ENCODE data around the gene GPC6.

GPC6 gene

DNA sequence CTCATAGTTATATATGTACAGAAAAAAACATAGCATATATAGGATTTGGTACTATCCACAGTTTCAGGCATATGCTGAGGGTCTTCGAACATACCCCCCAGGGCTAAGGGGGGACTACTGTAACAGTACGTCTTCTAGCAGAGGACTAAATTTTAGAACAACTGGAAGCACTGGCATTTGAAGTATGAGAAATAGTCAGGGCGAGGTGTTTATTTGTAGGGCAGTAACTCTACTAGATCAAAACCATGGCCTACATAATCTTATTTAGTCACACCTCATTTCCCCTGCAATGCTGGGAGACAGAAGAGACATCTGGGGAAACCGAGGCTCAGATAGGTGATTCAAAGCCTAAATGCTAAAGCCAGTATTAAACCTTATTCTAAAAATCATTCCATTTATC lies 1007.2 kb downstream of the GPC6 start:
- DNase-seq = no peak

DNA sequence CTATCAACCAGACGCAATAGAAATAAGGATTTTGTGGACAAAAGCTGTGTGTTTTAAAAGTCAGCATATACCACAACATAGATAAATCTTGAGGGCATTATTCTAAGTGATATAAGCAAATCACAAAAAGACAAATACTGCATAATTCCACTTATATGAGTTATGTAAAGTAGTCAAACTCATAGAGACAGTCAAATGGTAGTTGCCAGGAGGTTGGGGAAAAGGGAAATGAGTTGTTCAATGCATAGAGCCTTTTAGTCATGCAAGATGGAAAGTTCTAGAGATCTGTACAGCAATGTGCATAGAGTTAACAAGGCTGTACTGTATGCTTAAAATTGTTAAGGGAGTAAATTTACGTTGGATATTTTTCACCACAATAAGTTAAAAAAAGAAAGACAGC lies 1008.1 kb downstream of the GPC6 start:
- peak; percentile 6 for DNase-seq

DNA sequence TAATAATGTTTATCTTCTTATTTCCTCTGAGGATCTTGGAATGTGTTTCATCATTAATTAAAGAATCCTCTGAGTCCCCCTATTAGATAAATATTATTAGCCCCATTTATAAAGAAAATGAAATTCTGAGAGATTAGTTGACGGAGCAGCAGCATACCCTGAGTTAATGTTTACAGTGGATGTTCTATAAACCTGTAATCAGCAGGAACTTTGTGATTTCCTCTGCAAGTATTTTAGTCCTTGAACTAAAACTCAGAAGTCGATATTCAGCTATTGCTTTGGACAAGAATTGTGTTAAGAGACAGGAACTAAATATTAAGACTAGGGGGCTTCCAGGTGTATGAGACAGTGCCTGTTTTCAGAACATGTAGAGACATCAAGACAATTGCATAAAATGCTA lies 1009.5 kb downstream of the GPC6 start:
- DNase-seq = no peak

DNA sequence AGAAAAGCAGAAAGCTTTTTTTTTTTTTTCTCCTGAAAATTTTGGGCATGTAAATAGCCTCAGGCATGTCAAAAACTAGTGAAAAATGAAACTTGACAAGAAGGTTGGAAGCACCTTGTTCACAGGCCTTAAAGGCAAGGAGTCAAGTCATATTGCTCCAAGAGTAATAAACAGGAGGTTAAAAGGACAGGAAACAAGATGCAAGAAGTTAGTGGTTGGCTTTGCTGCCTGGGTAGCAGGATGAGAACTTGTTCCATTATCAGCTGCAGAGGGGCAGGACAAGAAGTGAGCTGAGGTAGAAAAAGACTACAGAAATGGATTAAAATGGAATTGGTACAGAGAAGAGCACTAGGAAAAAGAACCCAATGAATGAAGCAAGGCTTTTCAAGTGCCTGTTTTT lies 1010.3 kb downstream of the GPC6 start:
- DNase-seq = no peak

DNA sequence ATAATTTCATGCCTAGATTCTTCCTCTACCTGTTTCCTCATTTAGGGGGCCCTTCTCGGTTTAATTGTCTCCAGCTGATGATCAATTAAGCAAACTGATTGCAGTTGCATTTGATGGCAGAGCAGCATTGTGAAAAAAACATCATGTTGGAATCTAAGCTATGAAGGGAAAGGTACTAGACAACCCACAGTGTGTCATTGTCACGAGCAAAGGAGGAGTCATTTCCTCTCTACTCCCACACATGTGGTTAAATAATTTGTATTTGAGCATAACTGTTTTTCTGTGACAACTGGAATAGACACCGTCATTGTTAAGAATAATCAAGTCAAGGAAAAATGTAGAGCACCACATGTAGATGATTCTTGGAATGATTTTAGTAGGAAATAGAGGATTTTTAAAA lies 1012.5 kb downstream of the GPC6 start:
- peak; percentile 85 for DNase-seq

DNA sequence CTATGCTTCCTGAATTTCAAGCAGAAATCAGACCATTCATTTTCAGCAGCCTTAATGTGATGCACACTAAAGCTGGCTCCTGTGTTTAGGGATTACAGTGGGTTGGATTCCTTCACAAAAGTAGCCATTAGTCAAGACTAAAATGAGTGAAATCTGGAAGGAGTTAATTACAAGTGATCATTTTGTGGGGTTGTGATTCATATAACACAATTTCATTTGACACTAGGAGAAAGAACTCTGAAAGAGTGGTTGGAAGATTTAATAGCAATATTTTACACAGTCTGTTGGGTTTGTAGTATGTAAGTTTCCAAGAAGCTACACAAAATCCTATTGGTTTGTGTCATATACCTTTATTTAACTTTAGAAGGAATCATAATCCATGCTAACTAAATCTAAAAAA lies 1015.9 kb downstream of the GPC6 start:
- DNase-seq = no peak

DNA sequence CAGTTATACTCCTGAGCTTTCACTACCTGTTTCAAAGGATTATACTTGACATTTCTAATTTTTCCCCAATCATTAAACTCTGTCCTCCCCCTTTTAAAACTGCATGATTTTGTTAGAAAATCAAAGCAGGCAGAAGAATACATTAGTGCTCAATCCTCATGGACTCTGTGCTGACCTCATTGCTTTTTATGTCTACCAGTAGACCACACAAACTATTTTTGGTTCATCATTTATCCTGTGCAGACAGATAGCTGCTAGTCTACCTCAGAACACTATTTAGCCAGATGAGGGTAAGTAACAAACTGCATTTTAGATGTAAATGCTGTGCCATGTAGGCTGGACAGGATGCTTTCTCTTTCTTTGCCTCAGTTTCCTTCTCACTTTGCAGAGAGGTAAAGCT lies 1016.9 kb downstream of the GPC6 start:
- DNase-seq = no peak

DNA sequence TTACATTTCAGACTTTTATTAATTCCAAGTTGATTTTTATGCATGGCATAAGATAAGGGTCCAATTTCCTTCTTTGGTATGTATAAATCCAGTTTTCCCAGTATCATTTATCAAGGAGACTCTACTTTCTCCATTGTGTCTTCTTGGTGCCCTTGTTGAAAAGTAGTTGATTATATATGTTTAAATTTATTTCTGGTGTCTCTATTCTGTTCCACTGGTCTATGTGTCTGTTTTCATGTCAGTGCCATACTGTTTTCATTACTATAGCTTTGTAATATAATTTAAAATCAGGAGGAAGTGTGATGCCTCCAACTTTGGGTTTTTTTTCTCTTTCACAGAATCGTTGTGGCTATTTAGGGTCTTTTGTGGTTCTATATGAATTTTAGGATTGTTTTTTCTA lies 1019.9 kb downstream of the GPC6 start:
- DNase-seq = no peak

DNA sequence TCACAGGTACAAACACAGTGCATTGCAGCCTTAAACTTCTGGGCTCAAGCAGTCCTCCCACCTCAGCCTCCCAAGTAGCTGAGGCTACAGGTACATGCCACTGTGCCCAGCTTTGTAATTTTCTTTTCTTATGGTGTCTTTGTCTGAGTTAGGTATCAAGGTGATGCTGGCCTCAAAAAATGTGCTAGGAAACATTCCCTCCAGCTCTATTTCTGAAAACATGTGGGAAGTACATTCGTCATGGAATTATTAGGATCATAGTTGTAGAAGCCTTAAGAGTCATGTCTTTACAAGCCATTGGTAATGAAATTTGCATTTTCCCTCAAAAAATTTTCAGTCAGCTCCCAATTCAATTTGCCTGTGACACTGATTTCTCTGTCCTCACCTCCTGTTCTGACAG lies 1021.3 kb downstream of the GPC6 start:
- DNase-seq = no peak

DNA sequence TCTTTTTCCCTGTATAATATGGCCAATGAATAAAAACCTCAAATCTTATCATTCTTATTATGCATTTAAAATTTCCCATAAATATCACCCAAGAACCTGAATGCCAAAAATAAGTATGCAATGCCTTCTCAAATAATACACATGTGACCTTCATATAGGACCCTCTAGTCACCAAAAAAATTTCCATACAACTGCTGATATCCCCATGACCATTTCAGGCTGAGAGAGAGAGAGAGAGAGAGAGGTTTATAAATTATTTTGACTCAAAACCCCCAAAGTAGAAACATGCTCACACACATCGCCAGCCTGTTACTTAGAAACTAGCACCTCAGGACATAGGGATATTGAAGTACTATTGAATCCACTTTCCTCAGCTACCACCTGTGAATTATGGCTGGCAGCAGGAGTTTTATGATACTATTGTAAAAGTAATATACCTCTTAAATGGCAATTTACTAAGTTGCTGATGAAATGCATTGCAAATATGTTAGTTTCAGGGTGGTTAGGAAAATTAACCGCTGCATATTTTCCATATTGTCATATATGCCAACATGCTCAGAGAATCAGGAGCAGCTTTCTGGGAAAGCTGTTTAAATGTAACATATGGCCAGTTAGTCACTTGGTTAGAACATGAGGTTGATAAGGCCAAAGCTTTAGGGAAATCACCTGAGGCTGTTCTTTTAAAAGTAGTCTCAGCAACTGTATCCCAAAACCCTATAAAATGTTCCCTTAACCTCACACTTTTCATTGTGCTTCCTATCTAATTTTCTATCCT lies 1022.0 kb downstream of the GPC6 start:
- no peak for DNase-seq

DNA sequence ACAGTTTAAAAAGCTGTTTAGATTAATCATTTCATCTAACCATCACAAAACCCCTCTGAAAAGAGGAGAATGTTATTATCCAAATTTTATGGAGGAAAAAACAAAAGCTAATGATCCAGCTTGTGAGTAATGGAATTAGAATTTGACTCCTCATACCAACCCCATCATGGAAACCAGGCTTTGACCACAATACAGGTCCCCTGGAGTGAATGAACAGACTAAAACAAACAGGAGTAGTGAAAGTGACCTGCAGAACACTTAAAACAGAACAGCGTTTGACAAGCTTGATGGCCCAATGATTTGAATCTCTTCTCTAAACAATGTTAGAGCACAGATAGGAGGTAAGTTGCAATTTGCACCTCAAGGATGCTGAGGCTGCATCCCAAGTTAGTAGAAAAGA lies 1022.9 kb downstream of the GPC6 start:
- DNase-seq = no peak

DNA sequence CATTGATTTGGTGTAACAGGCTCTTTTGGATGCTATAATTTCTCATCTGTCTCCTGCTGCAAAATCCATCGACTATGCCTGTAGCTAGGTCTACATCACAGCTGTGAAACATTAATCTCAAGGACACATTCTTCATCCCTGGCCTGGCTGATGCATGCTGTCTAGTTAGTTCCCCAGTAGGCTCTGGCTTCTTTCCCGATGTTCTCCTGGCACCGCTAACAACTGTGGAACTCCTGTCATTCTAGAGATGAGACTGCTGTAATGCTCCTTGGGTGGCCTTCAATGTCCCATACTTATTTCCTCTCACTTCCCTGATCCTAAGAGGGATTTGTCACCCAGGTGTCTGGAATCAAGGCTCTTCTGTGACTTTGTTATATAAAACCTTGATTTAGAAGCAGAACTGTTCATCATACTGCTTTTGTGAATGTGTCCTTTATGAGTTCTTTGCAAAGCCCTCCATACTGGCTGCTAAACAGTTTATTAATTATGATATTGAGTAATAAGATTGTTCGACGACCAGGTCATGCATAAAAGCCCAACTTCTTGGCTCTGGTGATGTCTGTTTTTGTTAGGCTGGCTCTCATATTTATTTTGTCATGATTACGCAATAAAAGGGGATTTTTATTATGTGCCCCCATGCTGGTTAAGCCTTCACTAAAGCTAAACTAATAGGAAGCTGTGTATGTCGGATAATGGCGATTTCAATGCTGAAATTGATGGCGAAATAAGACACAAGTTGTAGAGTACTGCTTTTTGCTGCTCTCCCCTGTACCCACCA lies 1025.4 kb downstream of the GPC6 start:
- DNase-seq = no peak

DNA sequence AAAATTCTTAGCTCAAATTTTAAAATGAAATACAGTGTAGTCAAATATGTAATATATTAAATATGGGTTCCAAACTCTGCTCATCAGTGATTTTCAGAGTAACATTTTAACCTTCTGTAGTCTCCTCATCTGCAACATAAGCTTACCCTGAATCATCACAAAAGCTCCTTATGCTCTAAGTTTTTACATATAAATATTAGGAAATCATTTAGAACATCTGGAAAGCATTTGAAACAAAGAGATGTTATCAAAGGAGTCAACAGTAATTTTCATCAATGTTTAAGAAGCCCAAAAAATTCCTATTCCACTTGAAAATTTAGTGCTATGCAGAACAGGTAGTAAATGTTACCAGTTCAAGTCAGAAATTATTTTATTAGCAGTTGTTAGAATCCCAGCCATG lies 1028.1 kb downstream of the GPC6 start:
- DNase-seq = no peak

DNA sequence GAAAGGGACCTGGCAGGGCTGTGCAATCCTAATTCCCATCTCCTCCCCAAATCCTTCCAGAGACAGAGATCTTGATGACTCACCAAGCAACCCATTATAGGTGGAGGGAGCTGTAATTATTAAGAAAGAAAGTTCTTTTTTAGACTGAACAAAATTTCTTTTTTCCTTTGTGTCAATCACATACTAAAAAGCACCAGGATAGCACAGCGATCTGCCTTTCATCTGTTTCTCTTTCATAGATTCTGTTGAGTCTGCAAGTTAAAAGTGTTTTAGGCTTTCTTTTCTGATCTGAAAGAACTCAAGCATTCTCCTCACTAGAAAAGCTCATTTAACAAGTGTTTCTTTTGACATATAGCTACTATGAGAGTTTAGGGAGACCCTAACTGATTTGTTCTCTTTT lies 1030.1 kb downstream of the GPC6 start:
- no peak for DNase-seq

DNA sequence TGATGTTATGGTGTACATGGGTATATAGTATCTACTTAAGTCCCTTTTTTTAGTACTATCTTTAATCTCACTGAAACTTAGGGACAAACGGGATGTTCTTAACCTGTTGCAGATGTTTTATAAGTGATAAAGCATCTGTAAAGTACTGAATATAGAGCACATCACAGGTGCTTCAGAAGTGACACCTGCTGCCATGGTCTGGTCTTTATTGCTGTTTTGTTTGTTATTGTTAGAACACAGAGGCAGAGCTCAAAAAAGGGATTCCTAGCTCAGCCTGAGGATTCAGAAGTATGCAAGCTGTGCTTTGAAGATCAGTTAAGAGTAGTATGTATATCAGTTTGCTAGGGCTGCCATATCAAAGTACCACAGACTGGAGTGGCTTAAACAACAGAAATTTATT lies 1033.4 kb downstream of the GPC6 start:
- no peak for DNase-seq

DNA sequence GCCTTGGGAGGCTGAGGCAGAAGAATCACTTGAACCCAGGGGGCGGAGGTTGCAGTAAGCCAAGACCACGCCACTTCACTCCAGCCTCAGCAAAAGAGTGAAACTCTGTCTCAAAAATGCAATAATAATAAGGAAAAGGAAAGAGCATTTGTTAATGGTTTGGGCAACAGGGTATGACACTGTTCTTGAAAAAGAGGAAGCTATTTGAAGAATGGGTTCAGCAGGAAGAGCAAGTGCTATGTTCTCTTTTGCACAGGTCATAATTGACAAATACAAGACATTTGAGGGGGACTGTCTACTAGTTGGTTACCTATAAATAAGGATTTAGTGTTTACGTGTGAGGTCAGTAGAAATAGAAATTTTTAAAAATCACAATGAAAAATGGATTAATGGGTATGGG lies 1034.6 kb downstream of the GPC6 start:
- DNase-seq = peak; percentile 35

DNA sequence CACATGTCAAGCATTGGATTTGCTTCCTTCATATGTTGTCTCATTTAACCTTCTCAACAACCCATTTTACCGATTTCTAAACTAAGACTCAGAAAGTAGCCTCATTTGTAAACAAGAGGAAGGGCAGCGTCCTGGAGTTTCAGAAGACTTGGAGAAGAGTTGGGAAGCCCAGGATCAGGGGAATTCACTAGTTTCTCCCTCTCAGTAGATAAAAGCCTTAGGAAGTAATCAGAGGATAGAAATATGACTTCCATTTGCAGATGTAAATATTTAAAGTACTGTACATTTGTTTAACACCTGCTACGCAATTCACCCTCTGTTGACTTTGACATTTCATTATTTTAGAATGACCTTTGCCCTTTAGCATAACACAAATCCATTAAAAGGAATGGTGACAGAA lies 1036.4 kb downstream of the GPC6 start:
- DNase-seq = no peak

DNA sequence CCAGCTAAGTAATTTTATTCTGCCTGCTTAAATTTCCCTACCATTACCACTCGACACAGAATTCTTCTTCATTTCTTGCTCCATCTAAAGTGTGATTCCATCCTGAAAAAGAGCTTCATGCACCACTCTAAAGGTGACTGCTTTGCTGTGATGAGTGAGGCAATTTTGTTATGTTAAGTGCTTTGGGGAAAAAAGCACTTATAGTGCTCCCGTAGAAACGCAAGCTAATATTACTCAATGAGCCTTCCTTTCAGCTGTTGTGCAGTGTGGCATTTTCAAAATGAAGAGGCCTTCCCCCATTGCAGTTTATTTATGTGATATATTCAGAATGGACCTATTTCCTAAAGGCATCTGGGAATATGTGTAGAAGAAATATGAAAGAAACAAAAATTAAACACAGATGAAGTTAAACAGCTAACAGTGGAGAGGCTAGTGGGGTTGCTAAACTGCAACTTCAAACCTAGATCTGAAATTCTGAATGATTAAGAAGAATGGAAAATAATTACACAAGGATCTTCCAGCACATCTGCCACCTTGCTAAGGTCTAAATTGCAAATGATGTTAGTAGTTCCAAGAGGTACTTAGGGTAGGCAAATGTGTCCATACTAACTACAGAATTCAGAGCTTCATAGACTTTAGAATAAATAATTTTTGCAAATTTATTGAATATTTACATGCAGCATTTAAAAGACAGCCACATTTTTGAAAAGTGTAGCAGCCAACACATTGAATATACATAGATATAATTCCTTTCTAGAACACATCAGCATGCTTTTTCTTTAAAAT lies 1041.2 kb downstream of the GPC6 start:
- DNase-seq = no peak

DNA sequence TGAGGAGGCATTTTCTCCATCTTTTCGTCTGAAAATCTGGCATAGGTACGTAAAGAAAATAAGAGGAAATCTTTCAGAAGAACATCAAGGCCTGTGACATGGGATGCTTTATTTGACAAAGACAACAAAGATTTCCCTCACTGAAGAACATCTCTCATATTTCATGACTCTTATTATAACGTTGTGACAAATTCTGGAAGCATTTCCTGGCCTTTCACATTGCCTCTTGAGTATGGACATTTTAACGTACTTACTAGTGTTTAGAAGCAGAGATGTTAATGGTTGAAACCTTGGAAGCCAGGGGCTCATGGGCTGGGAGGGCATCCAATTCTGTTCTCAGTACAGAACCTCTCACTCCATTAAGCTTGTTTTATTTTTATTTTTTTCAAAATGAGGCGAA lies 1042.1 kb downstream of the GPC6 start:
- no peak for DNase-seq

DNA sequence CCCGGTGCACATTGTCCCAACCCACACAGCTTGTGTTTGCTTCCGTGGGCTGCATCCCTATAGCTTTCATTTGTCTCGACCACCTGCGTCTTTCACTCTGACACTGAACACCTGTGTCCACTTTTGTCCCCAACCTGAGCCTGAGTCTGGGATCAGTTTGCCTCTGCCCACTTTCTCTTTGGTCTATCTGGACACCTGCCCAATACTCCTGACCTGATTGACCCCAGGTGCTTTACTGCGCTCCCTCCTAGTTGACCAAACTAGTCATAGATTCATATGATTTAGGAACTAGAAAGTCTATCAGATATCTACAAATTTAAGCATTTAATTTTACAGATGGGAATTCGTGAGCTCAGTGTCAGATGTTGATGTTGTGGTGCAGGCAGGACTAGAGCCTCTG lies 1043.0 kb downstream of the GPC6 start:
- no peak for DNase-seq

DNA sequence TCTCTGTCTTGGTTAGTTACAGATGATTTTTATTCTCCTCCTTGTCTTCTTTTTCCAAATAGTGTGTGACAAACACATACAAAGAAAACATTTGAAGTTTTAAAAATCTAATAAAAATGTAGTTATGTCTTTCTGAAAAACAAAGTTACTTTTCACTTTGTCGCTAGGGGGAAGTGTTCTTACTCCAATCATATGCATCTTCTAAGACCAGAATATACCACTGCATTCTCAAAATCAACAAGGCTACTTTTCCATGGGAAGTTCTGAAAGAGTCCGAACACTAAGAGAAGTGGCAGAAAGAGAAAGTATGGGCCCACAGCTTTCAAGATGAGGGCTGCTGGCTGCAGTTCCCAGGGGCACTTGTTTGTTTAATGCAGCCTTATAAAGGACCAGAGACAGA lies 1043.9 kb downstream of the GPC6 start:
- no peak for DNase-seq

DNA sequence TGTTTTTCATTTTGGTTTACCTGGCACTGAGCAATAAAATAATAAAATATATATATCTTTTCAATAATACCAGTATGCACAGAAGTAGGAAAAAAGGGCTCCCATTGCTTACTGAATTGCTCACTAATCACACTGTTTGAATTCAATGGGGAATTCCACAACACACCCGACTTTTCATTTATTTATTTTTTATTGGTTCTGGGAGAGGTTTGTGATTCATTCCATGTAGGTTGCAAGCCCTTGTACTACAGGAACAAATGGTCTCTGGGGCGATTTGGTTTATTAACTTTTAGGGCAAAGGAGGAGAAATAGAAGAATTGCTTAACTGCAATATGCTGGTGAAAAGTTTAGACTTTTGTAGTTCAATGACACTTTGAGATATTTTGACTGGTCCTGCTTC lies 1045.4 kb downstream of the GPC6 start:
- DNase-seq = no peak

DNA sequence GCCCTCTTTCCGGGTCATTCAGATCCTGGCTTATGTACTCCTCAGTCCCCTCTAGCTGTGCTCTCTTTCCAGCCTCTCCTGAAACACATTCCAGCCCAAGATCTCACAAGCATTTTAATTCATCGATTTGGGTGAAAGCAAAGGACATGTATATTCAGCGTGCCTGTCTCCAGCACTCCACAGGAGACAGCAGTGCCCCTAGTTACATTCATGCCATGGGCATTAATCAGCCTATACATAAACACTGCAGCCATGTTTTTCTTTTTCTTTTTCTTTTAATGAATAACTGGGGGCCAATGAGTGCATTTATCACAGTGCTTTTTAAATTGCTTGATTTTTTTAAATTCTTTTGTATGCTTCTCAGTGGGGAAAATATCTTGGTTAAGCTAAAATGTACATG lies 1053.7 kb downstream of the GPC6 start:
- DNase-seq = no peak

DNA sequence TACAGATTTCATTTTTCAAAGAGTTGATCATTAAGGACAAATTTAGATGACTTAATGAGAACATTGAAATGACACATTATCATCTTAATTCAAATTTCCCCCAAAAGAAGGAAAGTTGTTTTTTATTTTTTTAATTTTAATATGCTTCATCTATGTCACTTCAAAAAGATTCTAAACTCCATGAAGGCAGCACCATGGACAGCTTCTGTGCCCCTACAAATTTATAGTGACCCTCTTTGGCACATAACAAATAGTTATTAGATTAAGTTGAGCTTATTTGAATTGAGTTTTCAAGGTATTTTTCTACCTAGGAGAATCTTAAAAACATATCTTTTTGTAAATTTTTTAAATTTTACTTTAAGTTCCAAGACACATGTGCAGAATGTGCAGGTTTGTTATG lies 1054.2 kb downstream of the GPC6 start:
- DNase-seq = no peak

Data from inflammatory macrophage treated with lipopolysaccharide for 4 hours (primary cell).